GM12873 (cell line): ENCODE results near the gene NTM.

Source experiments
- CTCF ChIP-seq: IDR thresholded peaks from 2 replicates; pipeline ENCODE4 v1.5.1; 2012; ENCODE audit warnings: low read depth, mild to moderate bottlenecking, moderate library complexity, low read length, control low read depth; ENCODE audit not compliant: insufficient read depth; ENCODE audit errors: missing control alignments

The NTM gene

GRCh38 chr11:132365650-132366049 is 995.2 kb downstream of the NTM start:
- TF ChIP-seq CTCF: no peak

- TF ChIP-seq CTCF: no peak
Observed at GRCh38 chr11:132367293-132367692, 996.9 kb downstream of the NTM start.

GRCh38 chr11:132373405-132374143 is 1003.2 kb downstream of the NTM start:
- no peak for TF ChIP-seq CTCF

GRCh38 chr11:132379540-132379939 is 1009.1 kb downstream of the NTM start:
- TF ChIP-seq CTCF: no peak
